BLaER1 treated with 17β-estradiol and CSF1 and Interleukin-3, amounts not matched to agents 10 nM and 100 nM (cell line): ENCODE data around the gene ATP6V1F.
A peak's percentile ranks its signal among the peaks of the same experiment; 100 is the strongest.
"Not testable (repeated sequence)": the region's sequence is repeated elsewhere in the genome, so short reads cannot be mapped to it uniquely, and the experiment has no call there.

Experiments
- H3K27ac ChIP-seq, 11 experiments: shearing (Covaris generic); formaldehyde crosslinking; 2 replicates each; pipeline ENCODE4 v1.8.1; 2022
- H3K27me3 ChIP-seq, 11 experiments: shearing (Covaris generic); formaldehyde crosslinking; 2 replicates each; pipeline ENCODE4 v1.8.1; 2022
- H3K36me3 ChIP-seq, 11 experiments: shearing (Covaris generic); formaldehyde crosslinking; 2 replicates each; pipeline ENCODE4 v1.8.1; 2022
- H3K4me1 ChIP-seq, 10 experiments: shearing (Covaris generic); formaldehyde crosslinking; 2 replicates each; pipeline ENCODE4 v1.8.1; 2022
- H3K4me2 ChIP-seq, 11 experiments: shearing (Covaris generic); formaldehyde crosslinking; 2 replicates each; pipeline ENCODE4 v1.8.1; 2022
- H3K4me3 ChIP-seq, 10 experiments: shearing (Covaris generic); formaldehyde crosslinking; 2 replicates each; pipeline ENCODE4 v1.8.1; 2022
- H3K9ac ChIP-seq, 11 experiments: shearing (Covaris generic); formaldehyde crosslinking; 2 replicates each; pipeline ENCODE4 v1.8.1; 2022
- H3K9me3 ChIP-seq, 11 experiments: shearing (Covaris generic); formaldehyde crosslinking; replicated peaks in 1 of 11; 2 replicates each; pipeline ENCODE4 v1.8.1; 2022
- H4K20me1 ChIP-seq, 11 experiments: shearing (Covaris generic); formaldehyde crosslinking; 2 replicates each; pipeline ENCODE4 v1.8.1; 2022
- Cebpa-rat ChIP-seq, 11 experiments: shearing (Covaris generic); IDR thresholded peaks; 2 replicates each; pipeline ENCODE4 v1.8.1; 2022

Gene ATP6V1F

GRCh38 chr7:128910569-128910945, 47.9 kb downstream of the ATP6V1F start, which contains the start of gene KCP:
TSS of gene KCP (minus strand) at chr7:128910709. CDS start at chr7:128910676, 33 bp downstream.
- peaks cover 38 to 70% (median 62%) of the 10 kb centered on the region in 11 experiments for H3K27me3 ChIP-seq
- no peaks in the 10 kb centered on the region for H3K36me3 ChIP-seq
- H3K4me2 ChIP-seq = peak within 1 kb of the TSS; percentile 58 to 82 (median 69)
- no peak for TF ChIP-seq Cebpa-rat (IDR thresholded peaks at IDR 0.05)
- peaks cover 23 to 39% (median 33%) of the 10 kb centered on the region in 10 experiments for H3K4me1 ChIP-seq
- no peak within 1 kb of the TSS for H3K4me3 ChIP-seq
- H4K20me1 ChIP-seq = peaks cover 0 to 17% (median 0%) of the 10 kb centered on the region in 11 experiments; a peak in 5 of 22 replicates
- peak within 1 kb of the TSS in 4 of 11 experiments; percentile 2 to 37 (median 13); a peak in 4 of 22 replicates for H3K27ac ChIP-seq
- peak within 1 kb of the TSS in 6 of 11 experiments; percentile 18 to 57 (median 30); a peak in 4 of 22 replicates for H3K9ac ChIP-seq
- H3K9me3 ChIP-seq = no peaks in the 10 kb centered on the region

DNA sequence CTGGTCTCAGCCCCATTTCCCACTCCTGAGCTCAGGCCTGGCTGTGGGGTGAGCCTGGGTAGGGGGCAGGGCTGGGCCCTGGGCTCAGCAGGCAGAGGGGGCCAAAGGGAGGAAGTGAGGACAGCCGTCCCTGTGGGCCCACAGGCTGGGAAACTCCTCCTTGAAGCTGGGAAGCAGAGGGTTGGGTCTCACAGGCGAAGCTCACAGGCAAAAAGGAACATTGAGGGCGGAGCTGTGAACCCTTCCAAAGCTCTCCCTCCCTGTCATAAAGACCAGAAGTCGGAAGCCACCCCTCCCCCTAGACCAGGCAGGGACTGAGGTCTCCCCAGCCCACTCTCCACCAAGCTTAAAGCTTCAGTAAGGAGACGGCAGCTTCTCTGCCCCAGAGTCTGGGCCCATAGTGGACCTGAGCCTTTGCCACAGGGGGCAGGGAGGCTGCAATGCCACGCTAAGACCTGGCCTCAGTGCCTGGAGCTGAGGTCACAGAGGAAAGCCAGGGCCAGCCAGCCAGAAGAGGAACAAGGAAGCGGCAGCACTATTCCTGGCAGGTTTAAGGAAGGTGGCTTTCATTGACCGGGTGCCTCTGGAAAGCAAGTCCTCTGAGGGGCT, 48.9 kb downstream of the ATP6V1F start:
- Histone ChIP-seq H3K4me3 (no peak overlapping the region), H3K4me2 (peak overlapping the region; percentile 31 to 68 (median 50)), H4K20me1 (peaks cover 0 to 17% (median 0%) of the 10 kb centered on the region in 11 experiments; a peak in 5 of 22 replicates), H3K9ac (peak overlapping the region in 4 of 11 experiments; percentile 25 to 57 (median 30); a peak in 3 of 22 replicates), H3K9me3 (no peaks in the 10 kb centered on the region), H3K27me3 (peaks cover 47 to 80% (median 72%) of the 10 kb centered on the region in 11 experiments), H3K4me1 (peaks cover 23 to 39% (median 33%) of the 10 kb centered on the region in 10 experiments), H3K27ac (peak overlapping the region in 4 of 11 experiments; percentile 2 to 37 (median 13); a peak in 4 of 22 replicates), H3K36me3 (no peaks in the 10 kb centered on the region)
- no peak for TF ChIP-seq Cebpa-rat (IDR thresholded peaks at IDR 0.05)

DNA sequence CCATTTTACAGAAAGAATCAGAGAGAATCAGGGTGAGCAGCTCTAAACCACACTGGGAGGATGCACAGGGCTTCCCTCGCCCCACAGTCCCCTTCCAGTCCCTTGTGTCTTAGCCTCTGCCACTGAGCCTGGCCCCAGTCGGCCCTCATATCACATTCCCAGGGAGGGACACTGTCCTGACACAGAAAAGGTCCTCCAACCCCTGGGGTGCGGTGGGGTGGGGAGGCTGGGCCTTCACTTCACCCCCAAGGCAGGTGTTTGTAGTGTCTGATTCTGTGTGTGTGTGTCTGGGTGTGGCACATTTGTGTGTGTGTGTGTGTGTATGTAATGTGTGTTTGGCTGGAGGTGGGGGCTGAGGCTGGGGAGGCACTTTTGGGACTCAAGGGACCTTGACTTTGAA, 49.6 kb downstream of the ATP6V1F start:
- Histone ChIP-seq H3K27ac (no peak overlapping the region), H3K9me3 (no peaks in the 10 kb centered on the region), H3K9ac (no peak overlapping the region), H3K4me2 (peak overlapping the region in 3 of 11 experiments; percentile 63 to 68 (median 66); a peak in 4 of 22 replicates), H3K4me3 (no peak overlapping the region), H3K4me1 (peaks cover 23 to 39% (median 33%) of the 10 kb centered on the region in 10 experiments), H3K27me3 (peaks cover 54 to 87% (median 80%) of the 10 kb centered on the region in 11 experiments), H3K36me3 (no peaks in the 10 kb centered on the region), H4K20me1 (peaks cover 0 to 17% (median 0%) of the 10 kb centered on the region in 11 experiments; a peak in 6 of 22 replicates)
- no peak for TF ChIP-seq Cebpa-rat (IDR thresholded peaks at IDR 0.05)

- not testable (repeated sequence) for H3K27ac ChIP-seq, H3K4me2 ChIP-seq, H3K9ac ChIP-seq, H3K36me3 ChIP-seq, H3K4me3 ChIP-seq, H3K9me3 ChIP-seq
- peaks cover 0 to 17% (median 0%) of the 10 kb centered on the region in 11 experiments; a peak in 6 of 22 replicates for H4K20me1 ChIP-seq
- H3K27me3 ChIP-seq = peaks cover 54 to 90% (median 83%) of the 10 kb centered on the region in 11 experiments
- peaks cover 23 to 39% (median 33%) of the 10 kb centered on the region in 10 experiments for H3K4me1 ChIP-seq
These were observed 50.2 kb downstream of the ATP6V1F start for GRCh38 chr7:128912709-128913495.

DNA sequence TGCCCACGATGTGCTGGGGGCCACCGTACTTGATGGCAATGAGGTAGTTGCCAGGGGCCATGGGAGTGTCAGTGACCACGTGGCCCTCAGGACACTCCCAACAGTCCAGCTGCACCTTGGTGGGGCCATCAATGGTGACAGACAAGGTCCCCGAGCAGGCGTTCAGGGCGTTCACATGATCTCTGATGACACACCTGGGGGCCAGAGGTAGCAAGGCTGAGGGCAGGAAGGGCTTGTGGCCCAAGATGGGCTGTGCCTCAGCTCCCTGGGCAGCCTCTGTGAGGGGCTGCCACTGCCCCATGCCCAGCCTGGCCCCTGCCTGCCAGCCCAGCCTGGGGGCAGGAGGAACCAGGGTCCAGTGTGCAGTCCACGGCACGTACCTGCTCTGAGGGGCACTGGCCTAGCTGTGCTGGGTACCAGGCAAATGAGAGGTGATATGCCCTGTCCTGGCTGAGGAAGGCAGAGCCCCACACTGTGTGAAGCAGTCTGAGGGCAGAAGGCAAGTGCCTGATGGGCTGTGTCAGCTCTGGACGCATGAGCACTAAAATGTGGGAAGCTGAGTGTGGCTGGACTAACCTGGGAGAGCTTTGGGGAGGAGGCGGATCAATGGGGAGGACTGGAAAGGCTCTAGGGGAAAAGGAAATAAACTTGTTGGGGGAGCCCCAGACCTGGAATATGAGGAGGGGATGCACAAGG, 51.4 kb downstream of the ATP6V1F start:
- Histone ChIP-seq H3K4me3 (no peak overlapping the region), H3K4me2 (peak overlapping the region in 5 of 11 experiments; percentile 5 to 34 (median 29); a peak in 3 of 22 replicates), H3K4me1 (peaks cover 23 to 39% (median 32%) of the 10 kb centered on the region in 10 experiments), H3K9ac (no peak overlapping the region), H3K36me3 (no peaks in the 10 kb centered on the region), H3K27me3 (peaks cover 54 to 92% (median 80%) of the 10 kb centered on the region in 11 experiments), H3K9me3 (no peaks in the 10 kb centered on the region), H4K20me1 (peaks cover 0 to 17% (median 0%) of the 10 kb centered on the region in 11 experiments; a peak in 6 of 22 replicates), H3K27ac (no peak overlapping the region)
- TF ChIP-seq Cebpa-rat (IDR thresholded peaks at IDR 0.05) = no peak

GRCh38 chr7:128914566-128915151, 52.0 kb downstream of the ATP6V1F start:
- H3K4me1 ChIP-seq = peaks cover 17 to 34% (median 29%) of the 10 kb centered on the region in 10 experiments
- no peak overlapping the region for H3K9ac ChIP-seq
- peaks cover 49 to 91% (median 74%) of the 10 kb centered on the region in 11 experiments for H3K27me3 ChIP-seq
- H3K4me3 ChIP-seq = no peak overlapping the region
- no peak for TF ChIP-seq Cebpa-rat (IDR thresholded peaks at IDR 0.05)
- peaks cover 0 to 17% (median 0%) of the 10 kb centered on the region in 11 experiments; a peak in 6 of 22 replicates for H4K20me1 ChIP-seq
- H3K9me3 ChIP-seq = no peaks in the 10 kb centered on the region
- H3K27ac ChIP-seq = no peak overlapping the region
- peak overlapping the region in 6 of 11 experiments; percentile 5 to 40 (median 31); a peak in 7 of 22 replicates for H3K4me2 ChIP-seq
- H3K36me3 ChIP-seq = no peaks in the 10 kb centered on the region

DNA sequence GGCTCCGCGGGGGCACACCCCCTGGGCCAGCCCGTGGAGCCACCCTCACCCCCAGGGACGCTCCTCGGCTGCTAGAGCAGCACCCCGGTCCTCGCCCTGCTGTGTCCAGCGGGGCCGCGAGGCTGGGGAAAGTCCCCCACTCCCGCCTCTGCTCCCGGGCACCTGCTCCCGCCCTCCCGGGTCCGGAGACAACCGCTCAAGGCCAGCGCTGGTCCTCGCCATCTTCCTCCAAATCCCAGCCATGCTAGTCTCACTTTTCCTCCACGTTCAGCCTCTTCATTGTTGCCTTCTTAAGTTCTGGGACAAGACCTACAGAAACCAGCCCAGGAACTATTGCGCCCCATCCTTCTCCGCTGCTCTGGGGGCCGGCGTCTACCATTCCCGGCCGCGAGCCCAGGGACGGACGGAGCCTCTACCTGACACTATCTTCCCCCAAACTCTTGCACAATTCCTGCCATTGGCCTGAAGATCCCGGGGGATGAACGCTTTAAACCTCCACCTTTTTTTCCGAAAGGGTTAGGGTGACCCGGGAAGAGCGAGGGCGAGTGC, 52.7 kb downstream of the ATP6V1F start:
- no peak for TF ChIP-seq Cebpa-rat (IDR thresholded peaks at IDR 0.05)
- Histone ChIP-seq H3K9ac (no peak overlapping the region), H3K27me3 (peaks cover 48 to 91% (median 71%) of the 10 kb centered on the region in 11 experiments), H3K36me3 (no peaks in the 10 kb centered on the region), H3K9me3 (no peaks in the 10 kb centered on the region), H3K27ac (no peak overlapping the region), H3K4me3 (0 out of 20 replicates have a peak overlapping the region, but pooled peaks of 1 of the 10 experiments have one; percentile 9), H4K20me1 (peaks cover 0 to 17% (median 0%) of the 10 kb centered on the region in 11 experiments; a peak in 6 of 22 replicates), H3K4me1 (peaks cover 10 to 30% (median 23%) of the 10 kb centered on the region in 10 experiments), H3K4me2 (peak overlapping the region in 7 of 11 experiments; percentile 13 to 70 (median 34); a peak in 7 of 22 replicates)
